Measurements from ENCODE around the gene MAVS.

Gene MAVS

GRCh38 chr20:3846740-3847428, at the start of gene MAVS:
MAVS (plus strand) TSS chr20:3846834; CDS start chr20:3854625, 7,791 bp downstream.
- peak; percentile 49 to 84 (median 64) for DNase-seq

DNA sequence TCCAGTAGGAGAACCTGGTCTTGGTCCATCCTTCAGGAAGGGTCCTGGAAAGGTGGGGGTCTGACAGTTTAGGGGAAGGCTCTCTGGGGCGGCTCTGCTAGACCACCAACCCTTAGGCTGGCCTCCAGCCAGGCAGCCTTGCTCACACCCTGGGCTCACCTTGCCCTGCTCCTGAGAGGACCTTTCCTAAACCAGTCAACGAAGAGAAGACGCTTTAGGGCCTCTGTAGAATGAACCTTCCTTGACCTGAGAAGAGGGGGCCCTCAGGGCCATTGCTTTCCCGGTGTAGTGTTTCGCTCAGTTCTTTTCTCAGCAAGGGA, 49.4 kb upstream of the MAVS start:
- DNase-seq: no peak

DNA sequence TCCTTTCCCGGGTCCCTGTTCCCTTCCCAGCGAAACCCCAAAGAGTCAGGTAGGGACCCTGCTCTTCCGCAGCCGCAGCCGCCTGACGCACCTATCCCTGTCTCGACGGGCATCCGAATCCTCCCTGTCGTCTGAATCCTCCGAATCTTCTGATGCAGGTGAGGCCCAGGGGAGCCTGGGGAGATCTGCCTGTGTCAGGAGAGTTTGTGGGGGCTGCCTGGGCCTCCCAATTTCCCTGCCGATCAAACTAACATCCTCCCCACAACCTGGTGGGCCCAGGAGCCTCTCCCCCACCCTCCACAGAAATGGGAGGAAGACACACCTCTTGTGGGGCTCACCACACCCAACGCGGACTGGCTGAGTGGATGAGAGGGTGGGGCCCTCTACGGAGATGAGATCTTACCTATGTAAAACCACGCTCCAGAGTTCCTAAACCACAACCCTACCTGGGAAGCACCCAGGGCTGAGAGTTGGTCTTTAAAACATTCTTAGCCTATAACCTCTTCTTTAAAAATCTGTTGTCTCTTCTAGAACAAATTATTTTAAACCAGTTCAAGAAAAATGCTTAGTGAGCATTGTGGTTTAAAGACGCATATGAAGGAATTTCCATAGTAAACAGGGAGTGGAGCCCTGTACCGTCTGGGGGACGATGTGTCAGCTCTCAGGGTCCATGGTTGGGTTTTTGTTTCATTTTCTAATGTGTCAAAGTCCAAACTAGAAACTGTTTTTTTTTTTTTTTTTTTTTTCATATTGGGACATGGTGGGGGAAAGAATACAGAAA, 48.9 kb upstream of the MAVS start:
- no peak for DNase-seq

- DNase-seq: no peak
Measured at GRCh38 chr20:3798373-3798768, 48.3 kb upstream of the MAVS start.

GRCh38 chr20:3798908-3799248, 47.8 kb upstream of the MAVS start:
- no peak for DNase-seq

DNA sequence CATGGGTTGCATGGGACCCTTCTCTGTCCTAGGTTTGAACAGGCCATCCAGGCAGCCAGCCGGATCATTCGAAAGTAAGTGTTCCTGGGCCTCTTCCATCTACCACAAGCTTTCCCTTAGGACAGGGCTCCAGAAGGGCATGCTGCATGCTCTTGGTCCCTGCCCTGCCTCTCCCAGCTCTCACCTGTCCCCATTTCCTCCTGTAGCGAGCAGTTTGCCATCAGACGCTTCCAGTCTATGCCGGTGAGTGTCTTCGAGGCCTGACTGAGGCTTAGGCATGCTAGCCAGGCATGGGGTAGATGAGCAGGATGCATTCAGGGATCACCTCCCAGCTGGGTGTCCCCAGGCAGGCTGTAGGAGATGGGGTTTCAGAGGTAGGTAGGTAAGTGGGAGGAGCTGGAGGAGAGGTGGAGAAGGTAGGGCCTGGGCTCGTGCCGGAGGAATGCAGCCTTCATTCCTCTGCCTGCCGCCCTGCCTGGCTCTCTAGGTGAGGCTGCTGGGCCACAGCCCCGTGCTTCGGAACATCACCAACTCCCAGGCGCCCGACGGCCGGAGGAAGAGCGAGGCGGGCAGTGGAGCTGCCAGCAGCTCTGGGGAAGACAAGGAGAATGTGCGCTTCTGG, 46.3 kb upstream of the MAVS start:
- no peak for DNase-seq

GRCh38 chr20:3800878-3801260, 45.8 kb upstream of the MAVS start:
- no peak for DNase-seq

- DNase-seq: no peak
Measured at GRCh38 chr20:3801299-3801698, 45.3 kb upstream of the MAVS start.

DNA sequence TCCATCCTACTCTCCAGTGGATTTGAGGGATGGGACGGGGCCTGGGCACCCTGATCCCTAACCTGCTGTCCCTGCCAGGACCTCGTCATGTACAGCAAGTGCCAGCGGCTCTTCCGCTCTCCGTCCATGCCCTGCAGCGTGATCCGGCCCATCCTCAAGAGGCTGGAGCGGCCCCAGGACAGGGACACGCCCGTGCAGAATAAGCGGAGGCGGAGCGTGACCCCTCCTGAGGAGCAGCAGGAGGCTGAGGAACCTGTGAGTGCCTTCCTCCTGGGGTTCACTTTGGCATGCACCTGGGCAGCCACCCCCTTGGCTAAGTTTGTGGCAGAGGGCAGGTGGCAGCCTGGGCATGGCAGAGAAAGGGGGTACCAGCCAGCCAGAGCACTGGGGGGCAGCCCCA, 44.8 kb upstream of the MAVS start:
- no peak for DNase-seq

- no peak for DNase-seq
Measured at GRCh38 chr20:3802524-3803239, 44.0 kb upstream of the MAVS start.

GRCh38 chr20:3803289-3803688, 43.3 kb upstream of the MAVS start:
- no peak for DNase-seq

DNA sequence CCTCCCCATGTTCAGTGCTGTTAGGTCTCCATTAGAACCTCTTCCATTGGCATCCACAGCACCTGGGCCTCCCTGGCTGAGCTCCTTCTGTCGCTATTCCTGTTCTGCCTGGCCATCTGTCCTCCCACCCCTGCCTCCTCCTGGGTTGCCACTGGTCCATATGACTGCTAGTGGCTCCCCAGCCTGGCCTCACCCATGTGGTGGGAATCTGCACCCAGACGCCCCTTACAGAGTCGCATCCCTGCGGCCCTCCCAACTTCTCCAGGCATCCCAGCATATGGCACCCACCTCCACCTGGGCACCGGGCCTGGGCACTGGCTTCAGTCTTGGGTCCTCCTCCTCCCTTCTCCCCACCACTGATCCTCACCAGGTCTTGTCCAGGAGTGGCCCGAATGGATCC, 42.8 kb upstream of the MAVS start:
- DNase-seq: no peak

- no peak for DNase-seq
Measured at GRCh38 chr20:3804254-3804751, 42.3 kb upstream of the MAVS start.

DNA sequence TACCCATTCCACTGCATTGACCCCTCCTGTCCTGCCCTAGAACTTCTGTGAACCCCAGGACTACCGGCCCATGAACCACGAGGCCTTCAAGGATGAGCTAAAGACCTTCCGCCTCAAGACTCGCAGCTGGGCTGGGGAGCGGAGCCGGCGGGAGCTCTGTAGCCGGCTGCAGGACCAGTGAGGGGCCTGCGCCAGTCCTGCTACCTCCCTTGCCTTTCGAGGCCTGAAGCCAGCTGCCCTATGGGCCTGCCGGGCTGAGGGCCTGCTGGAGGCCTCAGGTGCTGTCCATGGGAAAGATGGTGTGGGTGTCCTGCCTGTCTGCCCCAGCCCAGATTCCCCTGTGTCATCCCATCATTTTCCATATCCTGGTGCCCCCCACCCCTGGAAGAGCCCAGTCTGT, 41.9 kb upstream of the MAVS start:
- DNase-seq: no peak

- DNase-seq: no peak
Measured at GRCh38 chr20:3808544-3808943, 38.1 kb upstream of the MAVS start.

DNA sequence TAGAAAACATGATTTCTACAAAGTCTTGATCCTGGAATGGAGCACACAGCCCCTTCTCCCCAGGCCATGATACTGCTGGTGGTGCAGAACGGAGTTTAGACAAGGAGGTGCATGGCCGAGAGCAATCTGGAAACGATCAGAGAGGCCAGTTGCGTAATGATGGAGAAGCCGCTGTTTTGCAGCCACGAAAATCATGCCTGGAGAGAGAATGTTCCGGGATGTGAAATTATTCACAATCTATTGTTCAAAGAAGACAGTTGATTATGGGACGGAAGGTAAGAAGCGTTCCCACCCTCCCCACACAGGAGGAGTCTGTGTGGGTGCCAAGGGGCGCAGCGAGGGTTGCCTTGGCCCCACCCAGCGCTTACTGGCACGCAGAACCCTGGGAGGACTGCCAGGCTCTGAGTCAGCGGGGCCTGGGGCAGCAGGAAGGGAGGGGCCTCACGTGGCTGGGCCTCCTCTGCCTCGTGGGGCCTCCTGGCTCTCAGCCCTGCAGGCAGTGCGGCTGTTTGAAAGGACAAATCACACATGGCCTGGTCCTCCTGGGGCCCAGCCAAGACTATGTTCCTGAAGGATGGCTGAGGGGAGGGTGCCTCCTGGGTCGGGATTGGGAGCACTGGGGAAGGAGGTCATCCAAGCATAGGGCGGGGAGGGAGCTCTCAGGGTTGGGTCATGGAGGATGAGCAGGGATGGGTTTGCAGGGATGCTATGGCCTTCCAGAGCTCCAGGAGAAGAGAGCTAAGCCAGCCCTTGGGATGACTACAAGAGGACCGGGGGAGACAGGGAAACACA, 35.0 kb upstream of the MAVS start:
- peak; percentile 52 to 95 (median 76) for DNase-seq

DNA sequence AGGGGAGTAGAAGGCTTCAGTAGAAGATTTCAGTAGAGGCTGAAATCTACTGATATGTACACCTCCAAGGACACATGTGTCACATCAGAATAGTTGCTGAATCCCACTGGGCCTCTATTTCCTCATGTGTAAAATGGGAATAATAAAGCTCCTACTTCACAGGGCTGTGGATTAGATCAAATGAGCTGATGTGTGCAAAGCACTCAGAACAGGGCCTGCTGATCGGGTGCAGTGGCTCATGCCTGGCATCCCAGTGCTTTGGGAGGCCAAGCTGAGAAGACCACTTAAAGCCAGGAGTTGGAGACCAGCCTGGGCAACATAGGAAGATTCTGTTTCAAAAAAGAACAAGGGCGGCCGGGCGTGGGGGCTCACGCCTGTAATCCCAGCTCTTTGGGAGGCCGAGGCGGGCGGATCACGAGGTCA, 34.4 kb upstream of the MAVS start:
- DNase-seq: no peak

DNA sequence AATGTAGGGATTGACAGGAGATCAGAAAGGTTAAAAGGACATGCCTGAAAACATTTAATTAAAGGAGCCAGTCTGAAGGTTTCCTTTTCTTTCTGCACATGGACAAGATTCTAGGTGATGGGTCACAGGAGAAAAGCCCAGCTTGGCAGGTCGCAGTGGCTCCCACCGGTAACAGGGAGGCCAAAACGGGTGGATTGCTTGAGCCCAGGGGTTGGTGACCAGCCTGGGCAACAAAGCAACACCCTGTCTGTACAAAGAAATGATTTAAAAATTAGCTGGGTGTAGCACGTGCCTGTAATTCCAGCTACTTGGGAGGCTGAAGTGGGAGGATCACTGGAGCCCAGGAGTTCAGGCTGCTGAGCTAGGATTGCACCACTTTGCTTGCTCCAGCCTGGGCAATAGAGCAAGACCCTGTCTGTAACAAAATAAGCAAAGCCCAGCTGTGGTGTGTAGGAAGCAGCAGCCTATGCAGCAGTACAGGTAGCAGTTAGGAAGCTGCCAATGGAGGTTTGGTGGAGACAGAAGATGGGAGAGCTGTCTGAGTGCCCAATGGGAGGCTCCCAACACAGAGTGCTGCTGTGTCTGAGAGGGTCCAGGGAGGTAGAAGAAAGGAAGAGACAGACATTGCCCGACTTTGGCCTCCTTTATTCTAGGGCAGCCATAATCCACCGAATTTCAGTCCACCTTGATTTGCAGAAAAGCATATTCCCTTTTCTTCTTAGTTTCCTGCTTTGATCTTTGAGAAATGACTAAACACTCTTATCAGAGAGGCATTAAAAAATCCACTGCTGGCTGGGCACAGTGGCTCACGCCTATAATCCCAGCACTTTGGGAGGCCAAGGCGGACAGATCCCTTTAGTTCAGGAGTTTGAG, 33.4 kb upstream of the MAVS start:
- no peak for DNase-seq

DNA sequence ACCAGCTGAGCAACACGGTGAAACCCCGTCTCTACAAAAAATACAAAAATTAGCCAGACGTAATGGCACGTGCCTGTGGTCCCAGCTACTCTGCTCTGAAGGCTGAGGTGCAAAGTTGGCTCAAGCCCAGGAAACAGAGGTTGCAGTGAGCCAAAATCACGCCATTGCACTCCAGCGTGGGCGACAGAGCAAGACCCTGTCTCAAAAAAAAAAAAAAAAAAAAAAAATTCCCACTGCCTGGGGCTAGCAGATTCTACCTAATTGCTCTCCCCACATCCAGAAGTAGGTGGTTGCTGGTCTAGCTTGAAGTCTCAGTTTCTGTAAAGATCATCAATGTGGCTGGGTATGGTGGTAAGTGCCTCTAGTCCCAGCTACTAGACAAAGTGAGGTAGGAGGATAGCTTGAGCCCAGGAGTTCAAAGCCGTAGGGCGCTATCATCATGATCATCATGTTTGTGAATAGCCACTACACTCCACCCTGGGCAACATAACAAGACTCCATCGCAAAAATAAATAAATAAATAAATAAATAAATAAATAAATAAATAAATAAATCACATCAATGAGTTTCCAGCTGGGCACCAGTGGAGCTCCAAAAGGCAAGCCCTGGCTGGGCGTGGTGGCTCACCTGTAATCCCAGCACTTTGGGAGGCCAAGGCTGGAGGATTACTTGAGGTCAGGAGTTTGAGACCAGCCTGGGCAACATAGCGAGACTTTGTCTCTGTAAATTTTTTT, 32.6 kb upstream of the MAVS start:
- DNase-seq: no peak

DNA sequence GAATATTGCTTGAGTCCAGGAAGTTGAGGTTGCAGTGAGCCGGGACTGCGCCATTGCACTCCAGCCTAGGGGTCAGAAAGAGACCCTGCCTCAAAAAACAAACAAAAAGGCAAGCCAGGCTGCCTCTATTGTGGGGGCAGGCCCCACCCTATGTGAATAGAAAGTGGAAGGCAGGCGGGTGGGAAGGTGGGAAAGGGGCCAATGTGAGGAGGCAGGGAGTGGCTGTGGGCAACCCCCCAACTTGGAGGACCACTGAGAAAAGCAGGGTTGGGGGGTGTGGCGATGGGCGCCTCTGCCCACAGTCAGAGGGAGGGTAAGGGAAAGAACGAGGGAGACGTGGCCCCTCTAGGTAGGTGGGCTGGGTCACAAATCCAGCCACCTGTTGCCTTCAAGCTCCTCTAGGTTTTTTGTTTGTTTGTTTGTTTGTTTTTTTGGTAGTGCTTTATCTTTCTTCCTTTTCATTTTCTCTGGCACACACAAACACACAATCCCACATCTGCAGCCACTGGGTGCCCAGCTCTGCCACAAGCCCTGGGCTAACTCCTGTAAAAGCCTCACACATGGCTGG, 31.6 kb upstream of the MAVS start:
- no peak for DNase-seq
